Smooth muscle cell (in vitro differentiated cells): ENCODE data around the gene STK25. TPM values are rescaled to one million over a fixed set of nuclear protein-coding genes. Genes with fewer than 3 reads are reported as not detected.

Experiments used
- DNase-seq: peaks from one replicate; lab custom pipeline; 2025; ENCODE audit not compliant: unreplicated experiment; lab: John Stamatoyannopoulos, UW
- H2AFZ ChIP-seq: fragments of 200-600 bp; sonication (generic); 2 replicates; pipeline ENCODE4 v1.6.0; 2016; ENCODE audit warnings: antibody characterized with exemption, low read depth, mild to moderate bottlenecking
- H3F3A ChIP-seq: fragments of 200-600 bp; sonication (generic); 2 replicates; pipeline ENCODE4 v1.6.0; 2017; ENCODE audit warnings: antibody characterized with exemption, low read depth
- H3K27ac ChIP-seq: fragments of 200-600 bp; sonication (generic); 2 replicates; pipeline ENCODE4 v1.5.1; 2016; ENCODE audit warnings: low read depth, mild to moderate bottlenecking
- H3K27me3 ChIP-seq: fragments of 200-600 bp; sonication (generic); 2 replicates; pipeline ENCODE4 v1.6.1; 2016; ENCODE audit warnings: low read depth, mild to moderate bottlenecking
- H3K36me3 ChIP-seq: fragments of 200-600 bp; sonication (generic); 2 replicates; pipeline ENCODE4 v1.5.1; 2016; ENCODE audit warnings: low read depth
- H3K4me1 ChIP-seq: fragments of 200-600 bp; sonication (generic); 2 replicates; pipeline ENCODE4 v1.5.1; 2016; ENCODE audit warnings: low read depth
- H3K4me2 ChIP-seq: fragments of 200-600 bp; sonication (generic); 2 replicates; pipeline ENCODE4 v1.6.0; 2016; ENCODE audit warnings: mild to moderate bottlenecking
- H3K4me3 ChIP-seq: fragments of 200-600 bp; sonication (generic); 2 replicates; pipeline ENCODE4 v1.5.1; 2016; ENCODE audit warnings: mild to moderate bottlenecking
- H3K79me2 ChIP-seq: fragments of 200-600 bp; sonication (generic); 2 replicates; pipeline ENCODE4 v1.6.0; 2016; ENCODE audit warnings: low read depth, mild to moderate bottlenecking
- H3K9ac ChIP-seq: fragments of 200-600 bp; sonication (generic); 2 replicates; pipeline ENCODE4 v1.6.0; 2016; ENCODE audit warnings: low read depth
- H3K9me3 ChIP-seq: fragments of 200-600 bp; sonication (generic); replicated peaks from 2 replicates; pipeline ENCODE4 v1.5.1; 2016; ENCODE audit warnings: low read depth
- H4K20me1 ChIP-seq: fragments of 200-600 bp; sonication (generic); 2 replicates; pipeline ENCODE4 v1.6.0; 2016; ENCODE audit warnings: low read depth
- CTCF ChIP-seq: fragments of 200-600 bp; sonication (generic); IDR thresholded peaks from 2 replicates; pipeline ENCODE4 v1.5.1; 2017; ENCODE audit warnings: borderline replicate concordance, mild to moderate bottlenecking, antibody characterized with exemption; ENCODE audit not compliant: insufficient read depth, poor library complexity, severe bottlenecking
- whole genome bisulfite sequencing: methylation state at CpG from one replicate; pipeline ENCODE4 v1.1.7; 2016; ENCODE audit warnings: low lambda C conversion rate; 5-methylcytosine and 5-hydroxymethylcytosine counted together
- polyA plus RNA-seq: library from polyadenylated mRNA; unstranded; fragments of >200 nt; fragmentation: Nextera tagmentation; extraction: Ambion mirVana; gene quantifications from 2 replicates; pipeline ENCODE4 v1.2.1, GENCODE V29; 2016
- total RNA-seq: library from RNA; depleted of rRNA; stranded (reverse); fragments of >200 nt; gene quantifications from 2 replicates; pipeline ENCODE4 v1.2.3, GENCODE V29; 2014

STK25 gene
- total and polyA plus RNA-seq, 2 experiments from 2014 or later = 200 to 212 TPM

GRCh38 chr2:241534701-241535375 is 26.5 kb upstream of the STK25 start:
- Histone ChIP-seq H3K27me3 (no peaks in the 10 kb centered on the region), H3K4me3 (no peak overlapping the region), H4K20me1 (no peaks in the 10 kb centered on the region), H3K4me2 (no peak overlapping the region), H2AFZ (no peak overlapping the region), H3K27ac (no peak overlapping the region), H3K9ac (no peak overlapping the region), H3K79me2 (no peaks in the 10 kb centered on the region), H3K36me3 (no peaks in the 10 kb centered on the region), H3K4me1 (no peaks in the 10 kb centered on the region), H3F3A (no peaks in the 10 kb centered on the region), H3K9me3 (no peaks in the 10 kb centered on the region)
- no peak for TF ChIP-seq CTCF
- DNase-seq = no peak
- 92% methylated on average over 17 of the region's 17 CpGs for WGBS

- no peak overlapping the region for H2AFZ ChIP-seq
Measured at GRCh38 chr2:241534293-241534692, 25.9 kb upstream of the STK25 start.

GRCh38 chr2:241532733-241533601 is 24.6 kb upstream of the STK25 start:
- H4K20me1 ChIP-seq = no peaks in the 10 kb centered on the region
- H3K9ac ChIP-seq = no peak overlapping the region
- H3K4me3 ChIP-seq = no peak overlapping the region
- peaks cover 3% of the 10 kb centered on the region for H3K27me3 ChIP-seq
- H3K79me2 ChIP-seq = no peaks in the 10 kb centered on the region
- no peak for DNase-seq
- no peak overlapping the region for H2AFZ ChIP-seq
- no peak overlapping the region for H3K4me2 ChIP-seq
- H3K9me3 ChIP-seq = no peaks in the 10 kb centered on the region
- H3F3A ChIP-seq = no peaks in the 10 kb centered on the region
- H3K4me1 ChIP-seq = no peaks in the 10 kb centered on the region
- no peaks in the 10 kb centered on the region for H3K36me3 ChIP-seq
- WGBS = 94% methylated on average over 26 of the region's 26 CpGs
- no peak overlapping the region for H3K27ac ChIP-seq
- TF ChIP-seq CTCF = no peak

More at GRCh38 chr2:241534293-241534692, 25.9 kb upstream of the STK25 start:
- Histone ChIP-seq H3K9me3 (no peaks in the 10 kb centered on the region), H3K9ac (no peak overlapping the region), H3K4me2 (no peak overlapping the region), H3K27ac (no peak overlapping the region), H3K4me3 (no peak overlapping the region), H3K4me1 (no peaks in the 10 kb centered on the region), H3K79me2 (no peaks in the 10 kb centered on the region), H3F3A (no peaks in the 10 kb centered on the region), H3K27me3 (peaks cover 3% of the 10 kb centered on the region), H3K36me3 (no peaks in the 10 kb centered on the region), H4K20me1 (no peaks in the 10 kb centered on the region)
- WGBS = 90% methylated on average over 7 of the region's 7 CpGs
- no peak for TF ChIP-seq CTCF
- DNase-seq = no peak
